ENCODE measurements around the gene BCL7A. TPM values are rescaled to one million over a fixed set of nuclear protein-coding genes. Genes with fewer than 3 reads are reported as not detected.
A peak's percentile ranks its signal among the peaks of the same experiment; 100 is the strongest.

The BCL7A gene
- total RNA-seq, 2 experiments from 2014 or later, result 6.1 to 6.2 TPM

GRCh38 chr12:122062832-122063693 is 41.4 kb downstream of the BCL7A start:
- no peak overlapping the region for H3K4me3 Mint-ChIP-seq
- H3K36me3 Mint-ChIP-seq (ENCODE audit: low read depth), result no peaks in the 10 kb centered on the region
- DNase-seq, result no peak
- intact Hi-C loops (cut with micrococcal nuclease), result no loop called here
- H3K9me3 Mint-ChIP-seq, result no peaks in the 10 kb centered on the region
- H3K27me3 Mint-ChIP-seq (ENCODE audit: low read depth), result no peaks in the 10 kb centered on the region
- no peak overlapping the region for H3K27ac Mint-ChIP-seq
- H3K4me1 Mint-ChIP-seq (ENCODE audit: low read depth), result peaks cover 14% of the 10 kb centered on the region
- CTCF ChIA-PET, result interaction anchor here (0.8 to 1.7 kb wide), 5 partner anchors 19 to 70 kb away, joined by 3 to 13 read pairs (median 4); no protein-coding TSS in a partner anchor

GRCh38 chr12:122063694-122064024 is 42.0 kb downstream of the BCL7A start:
- no peak overlapping the region for H3K4me3 Mint-ChIP-seq
- no peak for DNase-seq
- H3K36me3 Mint-ChIP-seq (ENCODE audit: low read depth), result no peaks in the 10 kb centered on the region
- intact Hi-C loops (cut with micrococcal nuclease), result no loop called here
- H3K27me3 Mint-ChIP-seq (ENCODE audit: low read depth), result no peaks in the 10 kb centered on the region
- no peak overlapping the region for H3K27ac Mint-ChIP-seq
- peaks cover 19% of the 10 kb centered on the region for H3K4me1 Mint-ChIP-seq (ENCODE audit: low read depth)
- CTCF ChIA-PET, result interaction anchor here (1.1 to 1.7 kb wide), 4 partner anchors 18 to 69 kb away, joined by 3 to 13 read pairs (median 6); no protein-coding TSS in a partner anchor
- H3K9me3 Mint-ChIP-seq, result no peaks in the 10 kb centered on the region

- peak; percentile 61 for DNase-seq
- H3K27me3 Mint-ChIP-seq (ENCODE audit: low read depth), result no peaks in the 10 kb centered on the region
- peak overlapping the region; percentile 14 for H3K4me3 Mint-ChIP-seq
- no peak overlapping the region for H3K27ac Mint-ChIP-seq
- H3K4me1 Mint-ChIP-seq (ENCODE audit: low read depth), result peaks cover 19% of the 10 kb centered on the region
- intact Hi-C loops (cut with micrococcal nuclease), result no loop called here
- H3K9me3 Mint-ChIP-seq, result no peaks in the 10 kb centered on the region
- CTCF ChIA-PET, result interaction anchor here (1.1 to 1.7 kb wide), 3 partner anchors 59 to 69 kb away, joined by 3 to 13 read pairs (median 4); no protein-coding TSS in a partner anchor
- H3K36me3 Mint-ChIP-seq (ENCODE audit: low read depth), result no peaks in the 10 kb centered on the region
These were observed 42.5 kb downstream of the BCL7A start for GRCh38 chr12:122064025-122064777.

- CTCF ChIA-PET, result interaction anchor here (1.0 to 1.1 kb wide), 2 partner anchors 11 to 58 kb away, joined by 3 to 4 read pairs; no protein-coding TSS in a partner anchor
- Mint-ChIP-seq H3K4me3 (no peak overlapping the region), H3K9me3 (no peaks in the 10 kb centered on the region), H3K27me3 (ENCODE audit: low read depth) (no peaks in the 10 kb centered on the region), H3K27ac (no peak overlapping the region), H3K4me1 (ENCODE audit: low read depth) (peaks cover 19% of the 10 kb centered on the region), H3K36me3 (ENCODE audit: low read depth) (no peaks in the 10 kb centered on the region)
- intact Hi-C loops (cut with micrococcal nuclease), result loop anchor here (5.0 kb wide), 1 partner anchor 42 kb away; no protein-coding TSS in a partner anchor
- no peak for DNase-seq
These were observed 43.3 kb downstream of the BCL7A start for GRCh38 chr12:122064780-122065588.

- H3K9me3 Mint-ChIP-seq, result no peaks in the 10 kb centered on the region
- DNase-seq, result no peak
- H3K36me3 Mint-ChIP-seq (ENCODE audit: low read depth), result no peaks in the 10 kb centered on the region
- peak overlapping the region; percentile 40 for H3K4me3 Mint-ChIP-seq
- CTCF ChIA-PET, result interaction anchor here (0.7 to 2.8 kb wide), 7 partner anchors 11 to 587 kb away, joined by 3 to 18 read pairs (median 6); partner anchors contain the start of gene MLXIP
- intact Hi-C loops (cut with micrococcal nuclease), result loop anchor here (5.0 kb wide), 1 partner anchor 40 kb away; no protein-coding TSS in a partner anchor
- no peaks in the 10 kb centered on the region for H3K27me3 Mint-ChIP-seq (ENCODE audit: low read depth)
- peaks cover 19% of the 10 kb centered on the region for H3K4me1 Mint-ChIP-seq (ENCODE audit: low read depth)
- H3K27ac Mint-ChIP-seq, result no peak overlapping the region
These were observed 45.9 kb downstream of the BCL7A start for GRCh38 chr12:122067548-122067947.

GRCh38 chr12:122067966-122068365 is 46.3 kb downstream of the BCL7A start:
- no peaks in the 10 kb centered on the region for H3K9me3 Mint-ChIP-seq
- no peak overlapping the region for H3K27ac Mint-ChIP-seq

GRCh38 chr12:122072031-122072970 is 50.6 kb downstream of the BCL7A start:
- Mint-ChIP-seq H3K36me3 (ENCODE audit: low read depth) (no peaks in the 10 kb centered on the region), H3K4me3 (no peak overlapping the region), H3K27ac (no peak overlapping the region), H3K27me3 (ENCODE audit: low read depth) (no peaks in the 10 kb centered on the region), H3K9me3 (no peaks in the 10 kb centered on the region), H3K4me1 (ENCODE audit: low read depth) (peaks cover 19% of the 10 kb centered on the region)
- CTCF ChIA-PET, result interaction anchor here (1.2 kb wide), 1 partner anchor 51 kb away, joined by 4 read pairs; no protein-coding TSS in a partner anchor
- intact Hi-C loops (cut with micrococcal nuclease), result no loop called here
- DNase-seq, result no peak

More at GRCh38 chr12:122067966-122068365, 46.3 kb downstream of the BCL7A start:
- H3K4me1 Mint-ChIP-seq (ENCODE audit: low read depth), result peaks cover 18% of the 10 kb centered on the region
- intact Hi-C loops (cut with micrococcal nuclease), result loop anchor here (5.0 kb wide), 1 partner anchor 39 kb away; no protein-coding TSS in a partner anchor
- peak overlapping the region; percentile 40 for H3K4me3 Mint-ChIP-seq
- no peaks in the 10 kb centered on the region for H3K27me3 Mint-ChIP-seq (ENCODE audit: low read depth)
- CTCF ChIA-PET, result interaction anchor here (0.6 to 2.8 kb wide), 8 partner anchors 10 to 588 kb away, joined by 3 to 18 read pairs (median 6); partner anchors contain the start of gene MLXIP
- DNase-seq, result peak; percentile 60
- H3K36me3 Mint-ChIP-seq (ENCODE audit: low read depth), result no peaks in the 10 kb centered on the region

GRCh38 chr12:122073815-122074214 is 52.1 kb downstream of the BCL7A start:
- CTCF ChIA-PET, result interaction anchor here (2.3 kb wide), 1 partner anchor 49 kb away, joined by 8 read pairs; no protein-coding TSS in a partner anchor
- no peaks in the 10 kb centered on the region for H3K27me3 Mint-ChIP-seq (ENCODE audit: low read depth)
- DNase-seq, result no peak
- H3K36me3 Mint-ChIP-seq (ENCODE audit: low read depth), result no peaks in the 10 kb centered on the region
- H3K27ac Mint-ChIP-seq, result no peak overlapping the region
- H3K4me1 Mint-ChIP-seq (ENCODE audit: low read depth), result peaks cover 13% of the 10 kb centered on the region
- H3K9me3 Mint-ChIP-seq, result no peaks in the 10 kb centered on the region
- intact Hi-C loops (cut with micrococcal nuclease), result no loop called here
- H3K4me3 Mint-ChIP-seq, result no peak overlapping the region

GRCh38 chr12:122076743-122077495 is 55.2 kb downstream of the BCL7A start:
- peak; percentile 66 for DNase-seq
- peaks cover 33% of the 10 kb centered on the region for H3K4me1 Mint-ChIP-seq (ENCODE audit: low read depth)
- H3K27ac Mint-ChIP-seq, result no peak overlapping the region
- no peaks in the 10 kb centered on the region for H3K27me3 Mint-ChIP-seq (ENCODE audit: low read depth)
- no peak overlapping the region for H3K4me3 Mint-ChIP-seq
- CTCF ChIA-PET, result interaction anchor here (0.6 kb wide), 1 partner anchor 232 kb away, joined by 3 read pairs; no protein-coding TSS in a partner anchor
- intact Hi-C loops (cut with micrococcal nuclease), result loop anchor here (5.0 kb wide), 1 partner anchor 450 kb away; the partner anchor contains the start of gene ORAI1
- H3K36me3 Mint-ChIP-seq (ENCODE audit: low read depth), result no peaks in the 10 kb centered on the region
- H3K9me3 Mint-ChIP-seq, result no peaks in the 10 kb centered on the region

Data from activated naive CD4-positive, alpha-beta T cell treated with anti-CD3 and anti-CD28 coated beads for 36 hours (primary cell).